ENCODE data around the gene ASXL3. TPM values are rescaled to one million over a fixed set of nuclear protein-coding genes. Genes with fewer than 3 reads are reported as not detected.

ASXL3 gene
- total RNA-seq: under 0.01 TPM

- peak in 2 of 3 donors; percentile 5 to 30 for DNase-seq (ENCODE audit: low read depth in 2 of 3, low spot score in 2 of 3)
Measured at GRCh38 chr18:33577685-33578517, at the start of gene ASXL3. ASXL3 (plus strand) TSS chr18:33578219; CDS start chr18:33578632, 413 bp downstream.

DNA sequence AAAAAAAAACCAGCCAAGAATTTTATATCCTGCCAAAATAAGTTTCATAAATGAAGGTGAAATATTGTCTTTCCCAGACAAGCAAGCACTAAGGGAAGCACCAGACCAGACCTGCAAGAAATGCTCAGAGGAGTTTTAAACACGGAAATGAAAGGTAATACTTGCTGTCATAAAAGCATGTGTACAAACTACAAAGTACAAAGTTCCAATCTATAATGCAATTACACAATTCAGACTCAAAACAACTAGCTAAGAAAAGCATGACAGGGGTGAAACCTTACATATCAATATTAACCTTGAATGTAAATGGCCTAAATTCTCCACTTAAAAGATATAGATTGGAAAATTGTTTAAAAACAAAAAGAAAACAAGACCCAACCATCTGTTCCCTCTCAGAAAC, 45.0 kb upstream of the ASXL3 start:
- DNase-seq (ENCODE audit: low read depth in 2 of 3, low spot score in 2 of 3): no peak

- DNase-seq (ENCODE audit: low read depth in 2 of 3, low spot score in 2 of 3): no peak
Measured at GRCh38 chr18:33536904-33537303, 41.1 kb upstream of the ASXL3 start.

- DNase-seq (ENCODE audit: low read depth in 2 of 3, low spot score in 2 of 3): no peak
Measured at GRCh38 chr18:33538418-33539042, 39.5 kb upstream of the ASXL3 start.

DNA sequence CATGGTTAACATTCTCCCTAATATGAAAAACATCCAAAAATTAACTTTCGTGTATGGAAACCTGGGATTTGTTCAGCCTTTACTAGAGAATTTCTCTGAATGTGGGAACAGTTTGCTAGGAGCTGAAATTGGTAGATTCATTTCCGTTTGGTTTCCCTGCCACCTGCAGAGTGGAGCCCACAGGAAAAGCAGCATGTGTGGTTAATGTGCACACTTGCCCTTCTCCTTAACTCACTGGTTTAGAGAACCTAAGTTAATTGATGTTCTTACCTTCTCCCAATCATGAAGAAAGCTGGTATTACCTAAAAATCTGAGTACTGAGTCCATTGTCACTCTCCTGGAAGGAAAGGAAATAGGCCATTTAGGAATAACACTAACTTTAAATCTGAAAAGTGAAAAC, 37.6 kb upstream of the ASXL3 start:
- DNase-seq (ENCODE audit: low read depth in 2 of 3, low spot score in 2 of 3): no peak

- no peak for DNase-seq (ENCODE audit: low read depth in 2 of 3, low spot score in 2 of 3)
Measured at GRCh38 chr18:33541316-33541715, 36.7 kb upstream of the ASXL3 start.

GRCh38 chr18:33556846-33557245, 21.2 kb upstream of the ASXL3 start:
- no peak for DNase-seq (ENCODE audit: low read depth in 2 of 3, low spot score in 2 of 3)

DNA sequence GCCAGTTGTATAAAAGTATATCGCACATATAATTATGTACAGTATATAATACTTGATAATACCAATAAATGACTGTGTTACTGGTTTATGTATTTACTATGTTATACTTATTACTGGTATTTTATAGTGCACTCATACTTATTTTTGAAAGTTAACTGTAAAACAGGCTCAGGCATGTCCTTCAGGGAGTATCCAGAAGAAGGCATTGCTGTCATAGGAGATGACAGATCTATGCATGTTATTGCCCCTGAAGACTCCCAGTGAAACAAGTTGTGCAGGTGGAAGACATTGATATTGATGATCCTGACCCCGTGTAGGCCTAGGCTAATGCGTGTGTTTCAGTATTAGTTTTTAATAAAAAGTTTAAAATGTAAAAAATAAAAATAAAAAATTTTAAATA, 20.3 kb upstream of the ASXL3 start:
- DNase-seq (ENCODE audit: low read depth in 2 of 3, low spot score in 2 of 3): no peak

DNA sequence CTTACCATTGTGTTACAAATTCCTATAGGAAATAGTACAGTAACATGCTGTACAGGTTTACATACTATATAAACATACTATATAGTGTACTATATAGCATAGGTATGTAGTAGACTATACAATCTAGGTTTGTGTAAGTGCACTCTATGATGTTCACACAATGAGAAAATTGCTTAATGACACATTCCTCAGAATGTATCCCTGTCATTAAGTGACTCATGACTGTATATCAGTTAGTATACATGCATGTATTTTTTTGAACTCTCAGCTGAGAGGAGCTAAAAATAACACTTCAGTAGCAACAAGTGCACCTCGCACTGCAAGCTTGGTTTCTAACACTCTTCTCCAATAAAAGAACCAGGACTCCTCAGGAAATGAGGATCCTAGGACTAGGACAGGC, 19.5 kb upstream of the ASXL3 start:
- no peak for DNase-seq (ENCODE audit: low read depth in 2 of 3, low spot score in 2 of 3)

- no peak for DNase-seq (ENCODE audit: low read depth in 2 of 3, low spot score in 2 of 3)
Measured at GRCh38 chr18:33560686-33561370, 17.2 kb upstream of the ASXL3 start.

DNA sequence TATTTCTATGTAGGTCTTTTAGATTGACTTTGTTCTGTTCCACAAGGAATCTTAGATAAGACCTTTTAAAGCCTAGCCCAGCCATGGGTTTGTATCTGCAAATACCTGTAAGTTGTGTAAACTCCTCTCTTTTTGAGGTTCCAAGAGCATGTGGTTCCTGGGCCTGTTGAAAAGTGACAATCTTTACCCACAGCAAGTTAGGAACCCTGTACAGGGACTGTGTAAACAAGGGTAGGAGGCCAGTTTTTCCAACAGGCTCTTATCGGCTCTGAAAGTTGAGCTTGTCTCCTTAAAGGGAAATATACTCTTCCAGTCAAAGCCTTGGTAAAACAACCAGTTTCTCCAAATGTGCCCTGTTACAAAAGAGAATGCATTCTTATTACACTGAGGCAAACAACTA, 15.3 kb upstream of the ASXL3 start:
- DNase-seq (ENCODE audit: low read depth in 2 of 3, low spot score in 2 of 3): no peak

DNA sequence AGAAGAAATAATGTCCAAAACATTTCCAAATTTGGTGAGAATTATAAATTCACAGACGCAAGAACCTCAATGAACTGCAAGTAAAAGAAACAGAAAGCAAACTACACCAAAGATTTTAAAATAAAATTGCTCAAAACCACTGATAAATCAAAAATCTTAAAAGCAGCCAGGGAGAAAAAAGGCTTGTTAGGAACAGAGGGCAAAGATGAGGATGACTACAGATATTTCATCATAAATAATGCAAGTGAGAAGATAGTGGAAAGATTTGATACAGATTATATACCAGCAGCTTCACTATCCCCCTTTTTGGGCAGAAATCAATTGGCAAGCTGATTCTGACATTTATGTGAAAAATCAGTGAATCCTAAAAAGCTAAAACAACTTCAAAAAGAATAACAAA, 10.3 kb upstream of the ASXL3 start:
- DNase-seq (ENCODE audit: low read depth in 2 of 3, low spot score in 2 of 3): no peak

DNA sequence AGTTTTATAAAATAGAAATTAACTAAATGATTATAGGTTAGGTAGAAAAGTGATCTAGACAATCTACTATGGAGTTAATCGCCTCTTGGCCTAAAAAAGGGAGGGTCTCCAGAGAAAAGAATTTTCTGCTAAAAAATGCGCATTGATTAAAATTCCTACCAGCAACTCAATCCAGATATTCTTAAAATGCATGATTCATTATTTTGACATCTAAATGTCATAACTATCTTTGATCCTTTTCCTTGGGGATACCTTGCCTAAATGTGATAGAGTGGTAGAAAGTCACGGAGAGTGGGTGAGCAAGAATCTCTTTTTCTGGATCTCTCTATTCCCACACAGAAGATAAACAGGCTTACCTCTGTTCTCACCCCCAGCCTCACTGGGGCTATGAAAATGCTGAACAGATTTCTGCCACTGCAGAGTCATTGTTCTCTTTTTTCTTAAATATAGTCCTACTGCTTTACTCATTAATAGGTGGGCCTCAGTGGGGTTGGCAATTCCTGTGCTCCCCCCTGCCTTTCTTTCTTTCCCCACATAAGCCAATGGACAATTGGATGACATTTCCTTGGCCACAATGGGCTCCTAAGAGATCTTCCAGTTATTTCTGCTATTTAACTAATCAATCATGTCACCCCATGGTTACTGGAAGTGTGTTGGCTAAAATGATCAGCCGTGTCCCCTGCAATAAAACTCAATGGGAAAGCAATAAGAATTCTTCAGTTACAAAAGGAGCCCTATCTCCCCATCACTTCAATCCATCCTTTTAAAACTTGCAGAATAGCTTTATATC, 5.8 kb upstream of the ASXL3 start:
- DNase-seq (ENCODE audit: low read depth in 2 of 3, low spot score in 2 of 3): no peak

DNA sequence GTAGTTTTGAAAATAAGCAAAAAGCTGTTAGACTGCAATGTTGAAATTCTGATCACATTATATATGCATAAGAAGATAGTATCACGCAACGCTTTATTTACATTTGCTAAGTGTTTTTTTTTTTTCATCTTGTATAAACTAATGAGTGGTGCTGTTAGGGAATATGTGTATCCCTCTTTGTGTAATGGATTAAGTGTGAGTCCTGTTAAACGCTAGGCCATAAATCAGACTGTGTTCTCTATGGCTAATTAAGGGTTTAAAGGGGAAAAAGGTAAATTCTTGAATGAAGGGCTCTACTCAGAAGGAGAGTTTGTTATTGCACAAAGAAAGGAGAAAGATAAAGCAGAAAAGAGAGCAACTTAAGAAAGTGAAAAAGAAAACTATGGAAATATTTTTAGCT, 4.8 kb upstream of the ASXL3 start:
- DNase-seq (ENCODE audit: low read depth in 2 of 3, low spot score in 2 of 3): no peak

DNA sequence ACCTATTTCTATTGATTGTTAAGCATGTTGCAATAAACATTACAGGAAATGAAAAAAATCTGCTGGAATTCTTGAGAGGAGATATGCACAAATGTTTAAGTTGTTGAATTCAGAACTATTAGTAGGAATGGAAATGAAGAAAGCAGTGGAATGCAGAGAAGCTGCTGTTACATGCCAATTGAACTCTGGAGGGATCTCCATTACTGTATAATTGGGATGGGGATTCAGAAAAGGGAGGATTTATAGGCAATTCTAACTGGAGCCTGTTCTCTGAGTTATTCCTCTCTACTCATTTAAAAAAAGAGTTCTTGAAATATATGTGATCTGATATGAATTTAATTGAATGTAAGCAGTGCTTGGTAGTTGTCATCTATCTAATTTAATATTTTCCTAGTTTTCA, 2.6 kb upstream of the ASXL3 start:
- DNase-seq (ENCODE audit: low read depth in 2 of 3, low spot score in 2 of 3): no peak

GRCh38 chr18:33576999-33577646, 896 bp upstream of the ASXL3 start:
- DNase-seq (ENCODE audit: low read depth in 2 of 3, low spot score in 2 of 3): peak in 1 of 3 donors; percentile 9

DNA sequence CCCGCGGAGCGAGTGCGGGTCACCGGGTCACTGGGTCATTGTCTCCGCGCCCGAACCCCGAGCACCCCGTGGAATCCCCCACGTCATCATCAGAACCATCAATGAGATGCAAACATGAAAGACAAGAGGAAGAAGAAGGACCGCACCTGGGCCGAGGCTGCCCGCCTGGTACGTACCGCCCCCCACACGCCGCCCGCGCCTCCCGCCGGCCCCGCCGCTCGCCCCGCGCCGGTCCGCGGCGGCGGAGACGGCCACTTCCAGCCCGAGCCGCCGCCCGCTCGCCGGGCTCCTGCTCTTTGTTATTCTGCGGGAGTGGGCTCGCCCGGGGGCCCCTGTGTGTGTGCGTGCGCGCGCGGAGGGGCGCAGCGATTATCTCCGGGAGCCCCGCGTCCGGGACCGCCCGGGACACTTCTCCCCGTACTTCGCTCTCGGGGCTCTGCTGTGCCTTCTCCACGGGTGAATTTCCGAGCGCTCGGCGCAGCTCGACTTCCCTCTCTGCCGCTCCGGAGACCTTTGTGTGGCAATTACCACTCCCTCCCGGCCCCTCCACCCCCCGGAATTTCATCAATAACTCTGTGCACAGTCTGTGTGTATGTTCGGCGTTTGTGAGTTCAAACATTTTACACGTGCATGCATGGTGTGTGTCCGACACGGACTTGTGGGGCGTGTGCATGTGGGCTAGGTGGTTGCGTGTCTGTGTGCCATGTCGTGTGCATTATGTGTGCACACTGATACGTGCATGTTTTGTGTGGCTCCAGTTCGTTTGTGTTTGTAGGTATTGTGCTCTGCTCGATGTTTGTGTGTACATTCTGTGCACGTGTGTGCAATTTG, 714 bp downstream of the ASXL3 start:
- DNase-seq (ENCODE audit: low read depth in 2 of 3, low spot score in 2 of 3): peak in 2 of 3 donors; percentile 10 to 15

GRCh38 chr18:33579349-33580215, 1.6 kb downstream of the ASXL3 start:
- no peak for DNase-seq (ENCODE audit: low read depth in 2 of 3, low spot score in 2 of 3)

- DNase-seq (ENCODE audit: low read depth in 2 of 3, low spot score in 2 of 3): no peak
Measured at GRCh38 chr18:33580546-33580945, 2.5 kb downstream of the ASXL3 start.
